HEK293 (cell line): ENCODE data around the gene MAPK8IP3.

ENCODE experiments used
- GLI4 ChIP-seq: fragments of 450-650 bp; formaldehyde crosslinking; IDR thresholded peaks from 2 replicates; pipeline ENCODE4 v1.5.1; 2016; ENCODE audit warnings: missing biosample characterization, missing genetic modification characterization
- IKZF3 ChIP-seq: fragments of 450-650 bp; IDR thresholded peaks from 2 replicates; pipeline ENCODE4 v1.5.0; 2018; ENCODE audit warnings: missing biosample characterization, mild to moderate bottlenecking, missing genetic modification characterization, moderate library complexity
- KLF7 ChIP-seq: fragments of 450-650 bp; formaldehyde crosslinking; IDR thresholded peaks from 2 replicates; pipeline ENCODE4 v1.5.1; 2016; ENCODE audit warnings: missing biosample characterization, missing genetic modification characterization, borderline replicate concordance
- MEIS1 ChIP-seq: sonication (generic); formaldehyde crosslinking; IDR thresholded peaks from 2 replicates; pipeline ENCODE4 v1.8.1; 2022; ENCODE audit warnings: missing genetic modification reagents, mild to moderate bottlenecking, borderline replicate concordance
- MYNN ChIP-seq: fragments of 450-650 bp; formaldehyde crosslinking; IDR thresholded peaks from 2 replicates; pipeline ENCODE4 v1.5.1; 2016; ENCODE audit warnings: missing biosample characterization, missing genetic modification characterization, borderline replicate concordance
- PRDM10 ChIP-seq: fragments of 450-650 bp; formaldehyde crosslinking; IDR thresholded peaks from 2 replicates; pipeline ENCODE4 v1.5.1; 2016; ENCODE audit warnings: missing biosample characterization, missing genetic modification characterization
- ZBTB20 ChIP-seq: fragments of 450-650 bp; formaldehyde crosslinking; IDR thresholded peaks from 2 replicates; pipeline ENCODE4 v1.5.1; 2016; ENCODE audit warnings: missing biosample characterization, missing genetic modification characterization
- ZBTB48 ChIP-seq: fragments of 450-650 bp; formaldehyde crosslinking; IDR thresholded peaks from 2 replicates; pipeline ENCODE4 v1.5.1; 2016; ENCODE audit warnings: missing biosample characterization, missing genetic modification characterization
- ZBTB8A ChIP-seq: fragments of 450-650 bp; formaldehyde crosslinking; IDR thresholded peaks from 2 replicates; pipeline ENCODE4 v1.5.1; 2016; ENCODE audit warnings: missing biosample characterization, missing genetic modification characterization
- ZNF112 ChIP-seq: fragments of 450-650 bp; formaldehyde crosslinking; IDR thresholded peaks from 2 replicates; pipeline ENCODE4 v1.5.0; 2017; ENCODE audit warnings: missing biosample characterization, missing genetic modification characterization
- ZNF121 ChIP-seq: fragments of 450-650 bp; formaldehyde crosslinking; IDR thresholded peaks from 2 replicates; pipeline ENCODE4 v1.5.1; 2016; ENCODE audit warnings: missing biosample characterization, missing genetic modification characterization
- ZNF155 ChIP-seq: fragments of 450-650 bp; formaldehyde crosslinking; IDR thresholded peaks from 2 replicates; pipeline ENCODE4 v1.5.1; 2016; ENCODE audit warnings: missing biosample characterization, missing genetic modification characterization
- ZNF184 ChIP-seq: fragments of 450-650 bp; IDR thresholded peaks from 2 replicates; pipeline ENCODE4 v1.5.1; 2018; ENCODE audit warnings: missing biosample characterization, mild to moderate bottlenecking, missing genetic modification characterization
- ZNF23 ChIP-seq: fragments of 450-650 bp; formaldehyde crosslinking; IDR thresholded peaks from 2 replicates; pipeline ENCODE4 v1.5.1; 2016; ENCODE audit warnings: missing biosample characterization, missing genetic modification characterization, borderline replicate concordance
- ZNF266 ChIP-seq: fragments of 450-650 bp; formaldehyde crosslinking; IDR thresholded peaks from 2 replicates; pipeline ENCODE4 v1.5.1; 2016; ENCODE audit warnings: missing biosample characterization, missing genetic modification characterization, low read depth
- ZNF37A ChIP-seq: fragments of 450-650 bp; IDR thresholded peaks from 2 replicates; pipeline ENCODE4 v1.5.1; 2018; ENCODE audit warnings: missing biosample characterization, missing genetic modification characterization
- ZNF473 ChIP-seq: fragments of 450-650 bp; formaldehyde crosslinking; IDR thresholded peaks from 2 replicates; pipeline ENCODE4 v1.5.1; 2017; ENCODE audit warnings: missing biosample characterization, missing genetic modification characterization
- ZNF510 ChIP-seq: fragments of 450-650 bp; formaldehyde crosslinking; IDR thresholded peaks from 2 replicates; pipeline ENCODE4 v1.5.1; 2018; ENCODE audit warnings: mild to moderate bottlenecking, missing genetic modification characterization, missing biosample characterization; ENCODE audit not compliant: insufficient replicate concordance
- ZNF548 ChIP-seq: fragments of 450-650 bp; formaldehyde crosslinking; IDR thresholded peaks from 2 replicates; pipeline ENCODE4 v1.5.1; 2016; ENCODE audit warnings: missing biosample characterization, missing genetic modification characterization
- ZNF560 ChIP-seq: fragments of 450-650 bp; formaldehyde crosslinking; IDR thresholded peaks from 2 replicates; pipeline ENCODE4 v1.5.1; 2017; ENCODE audit warnings: missing biosample characterization, missing genetic modification characterization, borderline replicate concordance
- ZNF596 ChIP-seq: fragments of 450-650 bp; IDR thresholded peaks from 2 replicates; pipeline ENCODE4 v1.5.0; 2018; ENCODE audit warnings: missing biosample characterization, mild to moderate bottlenecking, missing genetic modification characterization, moderate library complexity
- ZNF629 ChIP-seq: fragments of 450-650 bp; formaldehyde crosslinking; IDR thresholded peaks from 2 replicates; pipeline ENCODE4 v1.5.1; 2017; ENCODE audit warnings: missing biosample characterization, missing genetic modification characterization
- ZNF664 ChIP-seq: fragments of 450-650 bp; formaldehyde crosslinking; IDR thresholded peaks from 2 replicates; pipeline ENCODE4 v1.5.1; 2016; ENCODE audit warnings: missing biosample characterization, missing genetic modification characterization
- ZNF707 ChIP-seq: fragments of 450-650 bp; formaldehyde crosslinking; IDR thresholded peaks from 2 replicates; pipeline ENCODE4 v1.5.1; 2016; ENCODE audit warnings: missing biosample characterization, missing genetic modification characterization
- ZNF776 ChIP-seq: fragments of 450-650 bp; formaldehyde crosslinking; IDR thresholded peaks from 2 replicates; pipeline ENCODE4 v1.5.0; 2017; ENCODE audit warnings: missing biosample characterization, missing genetic modification characterization, borderline replicate concordance
- ZNF791 ChIP-seq: fragments of 450-650 bp; formaldehyde crosslinking; IDR thresholded peaks from 2 replicates; pipeline ENCODE4 v1.5.1; 2016; ENCODE audit warnings: missing biosample characterization, missing genetic modification characterization
- ZSCAN16 ChIP-seq: fragments of 450-650 bp; formaldehyde crosslinking; IDR thresholded peaks from 2 replicates; pipeline ENCODE4 v1.5.1; 2016; ENCODE audit warnings: missing biosample characterization, missing genetic modification characterization
- TF ChIP-seq, protein P1 (sequence below): fragments of 450-650 bp; formaldehyde crosslinking; IDR thresholded peaks from 2 replicates; pipeline ENCODE4 v1.5.1; 2016; ENCODE audit warnings: missing biosample characterization, missing genetic modification characterization
- TF ChIP-seq, protein P2 (sequence below): fragments of 450-650 bp; formaldehyde crosslinking; IDR thresholded peaks from 2 replicates; pipeline ENCODE4 v1.5.1; 2016; ENCODE audit warnings: missing biosample characterization, missing genetic modification characterization
- TF ChIP-seq, protein P3 (sequence below): fragments of 450-650 bp; formaldehyde crosslinking; IDR thresholded peaks from 2 replicates; pipeline ENCODE4 v1.5.1; 2017; ENCODE audit warnings: missing biosample characterization, missing genetic modification characterization
- TF ChIP-seq, protein P4 (sequence below): fragments of 450-650 bp; formaldehyde crosslinking; IDR thresholded peaks from 2 replicates; pipeline ENCODE4 v1.5.1; 2016; ENCODE audit warnings: missing biosample characterization, missing genetic modification characterization, low read depth

The MAPK8IP3 gene

DNA sequence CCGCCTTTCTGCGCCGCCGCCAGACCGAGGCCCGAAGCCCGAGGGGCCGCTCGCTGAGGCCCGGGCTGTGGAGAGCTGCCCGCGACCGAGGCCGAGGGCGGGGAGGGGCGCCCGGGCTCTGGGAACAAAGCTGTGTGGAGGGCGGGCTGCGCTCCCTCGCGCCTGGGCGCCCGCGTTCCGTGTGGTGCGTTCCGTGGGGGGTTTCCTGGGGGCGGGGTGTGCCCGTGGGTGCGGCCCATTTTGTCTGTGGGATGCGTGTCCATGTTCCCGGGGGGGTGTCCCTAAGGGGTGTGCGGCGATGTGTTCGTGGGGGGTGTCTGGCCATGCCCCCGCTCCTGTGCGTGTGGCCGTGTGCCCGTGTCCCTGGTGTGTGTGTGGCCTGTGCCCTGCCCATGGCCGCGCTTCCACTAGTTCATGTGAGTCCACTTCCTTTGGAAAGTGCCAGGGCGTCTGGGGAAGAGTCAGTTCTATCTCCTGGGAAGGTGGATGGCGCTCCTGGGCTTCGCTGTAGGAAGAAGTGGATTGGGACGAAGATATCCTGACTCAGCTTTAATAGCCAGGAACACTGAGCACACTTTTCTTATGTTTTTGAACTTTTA lies 27.4 kb upstream of the MAPK8IP3 start (continued):
- TF ChIP-seq, protein P1, sequence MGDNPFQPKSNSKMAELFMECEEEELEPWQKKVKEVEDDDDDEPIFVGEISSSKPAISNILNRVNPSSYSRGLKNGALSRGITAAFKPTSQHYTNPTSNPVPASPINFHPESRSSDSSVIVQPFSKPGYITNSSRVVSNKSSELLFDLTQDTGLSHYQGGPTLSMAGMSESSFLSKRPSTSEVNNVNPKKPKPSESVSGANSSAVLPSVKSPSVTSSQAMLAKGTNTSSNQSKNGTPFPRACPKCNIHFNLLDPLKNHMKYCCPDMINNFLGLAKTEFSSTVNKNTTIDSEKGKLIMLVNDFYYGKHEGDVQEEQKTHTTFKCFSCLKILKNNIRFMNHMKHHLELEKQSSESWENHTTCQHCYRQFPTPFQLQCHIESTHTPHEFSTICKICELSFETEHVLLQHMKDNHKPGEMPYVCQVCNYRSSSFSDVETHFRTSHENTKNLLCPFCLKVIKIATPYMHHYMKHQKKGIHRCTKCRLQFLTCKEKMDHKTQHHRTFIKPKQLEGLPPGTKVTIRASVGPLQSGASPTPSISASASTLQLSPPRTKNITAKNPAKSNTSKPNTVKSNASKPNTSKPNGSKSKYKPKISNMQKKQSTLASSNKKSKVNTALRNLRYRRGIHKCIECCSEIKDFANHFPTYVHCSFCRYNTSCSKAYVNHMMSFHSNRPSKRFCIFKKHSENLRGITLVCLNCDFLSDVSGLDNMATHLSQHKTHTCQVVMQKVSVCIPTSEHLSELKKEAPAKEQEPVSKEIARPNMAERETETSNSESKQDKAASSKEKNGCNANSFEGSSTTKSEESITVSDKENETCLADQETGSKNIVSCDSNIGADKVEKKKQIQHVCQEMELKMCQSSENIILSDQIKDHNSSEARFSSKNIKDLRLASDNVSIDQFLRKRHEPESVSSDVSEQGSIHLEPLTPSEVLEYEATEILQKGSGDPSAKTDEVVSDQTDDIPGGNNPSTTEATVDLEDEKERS (tag by site-specific recombination), result no peak
- TF ChIP-seq, protein P2, sequence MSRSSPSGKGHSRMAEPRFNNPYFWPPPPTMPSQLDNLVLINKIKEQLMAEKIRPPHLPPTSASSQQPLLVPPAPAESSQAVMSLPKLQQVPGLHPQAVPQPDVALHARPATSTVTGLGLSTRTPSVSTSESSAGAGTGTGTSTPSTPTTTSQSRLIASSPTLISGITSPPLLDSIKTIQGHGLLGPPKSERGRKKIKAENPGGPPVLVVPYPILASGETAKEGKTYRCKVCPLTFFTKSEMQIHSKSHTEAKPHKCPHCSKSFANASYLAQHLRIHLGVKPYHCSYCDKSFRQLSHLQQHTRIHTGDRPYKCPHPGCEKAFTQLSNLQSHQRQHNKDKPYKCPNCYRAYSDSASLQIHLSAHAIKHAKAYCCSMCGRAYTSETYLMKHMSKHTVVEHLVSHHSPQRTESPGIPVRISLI (tag by site-specific recombination), result no peak
- TF ChIP-seq ZNF121, result no peak
- TF ChIP-seq ZSCAN16, result no peak
- no peak for TF ChIP-seq ZNF560 (tag by site-specific recombination)
- no peak for TF ChIP-seq ZNF596
- TF ChIP-seq GLI4, result 0 out of 2 replicates have a peak, but pooled peaks have one; percentile 28
- no peak; the same call in 1 of the 2 replicates for TF ChIP-seq ZBTB48 (tag by site-specific recombination)
- no peak for TF ChIP-seq ZNF112 (tag by site-specific recombination)
- no peak for TF ChIP-seq ZNF266 (tag by site-specific recombination)
- peak; percentile 80 for TF ChIP-seq PRDM10 (tag by site-specific recombination)
- TF ChIP-seq MEIS1 (CRISPR knock-in tag), result no peak
- no peak for TF ChIP-seq ZNF776 (tag by site-specific recombination)
- TF ChIP-seq ZNF155 (tag by site-specific recombination), result no peak
- TF ChIP-seq MYNN, result no peak
- no peak for TF ChIP-seq ZNF473
- no peak for TF ChIP-seq ZNF548 (tag by site-specific recombination)
- no peak for TF ChIP-seq ZNF629 (tag by site-specific recombination)
- TF ChIP-seq KLF7, result no peak
- TF ChIP-seq ZNF707 (tag by site-specific recombination), result no peak
- no peak for TF ChIP-seq ZNF184 (tag by site-specific recombination)
- no peak for TF ChIP-seq ZNF791 (tag by site-specific recombination)
- TF ChIP-seq ZBTB20 (tag by site-specific recombination), result peak; percentile 96
- TF ChIP-seq, protein P3, sequence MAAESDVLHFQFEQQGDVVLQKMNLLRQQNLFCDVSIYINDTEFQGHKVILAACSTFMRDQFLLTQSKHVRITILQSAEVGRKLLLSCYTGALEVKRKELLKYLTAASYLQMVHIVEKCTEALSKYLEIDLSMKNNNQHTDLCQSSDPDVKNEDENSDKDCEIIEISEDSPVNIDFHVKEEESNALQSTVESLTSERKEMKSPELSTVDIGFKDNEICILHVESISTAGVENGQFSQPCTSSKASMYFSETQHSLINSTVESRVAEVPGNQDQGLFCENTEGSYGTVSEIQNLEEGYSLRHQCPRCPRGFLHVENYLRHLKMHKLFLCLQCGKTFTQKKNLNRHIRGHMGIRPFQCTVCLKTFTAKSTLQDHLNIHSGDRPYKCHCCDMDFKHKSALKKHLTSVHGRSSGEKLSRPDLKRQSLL, result no peak
- no peak for TF ChIP-seq ZNF510 (tag by site-specific recombination)
- TF ChIP-seq ZNF23 (tag by site-specific recombination), result no peak
- no peak for TF ChIP-seq ZNF37A
- TF ChIP-seq IKZF3, result no peak
- TF ChIP-seq, protein P4, sequence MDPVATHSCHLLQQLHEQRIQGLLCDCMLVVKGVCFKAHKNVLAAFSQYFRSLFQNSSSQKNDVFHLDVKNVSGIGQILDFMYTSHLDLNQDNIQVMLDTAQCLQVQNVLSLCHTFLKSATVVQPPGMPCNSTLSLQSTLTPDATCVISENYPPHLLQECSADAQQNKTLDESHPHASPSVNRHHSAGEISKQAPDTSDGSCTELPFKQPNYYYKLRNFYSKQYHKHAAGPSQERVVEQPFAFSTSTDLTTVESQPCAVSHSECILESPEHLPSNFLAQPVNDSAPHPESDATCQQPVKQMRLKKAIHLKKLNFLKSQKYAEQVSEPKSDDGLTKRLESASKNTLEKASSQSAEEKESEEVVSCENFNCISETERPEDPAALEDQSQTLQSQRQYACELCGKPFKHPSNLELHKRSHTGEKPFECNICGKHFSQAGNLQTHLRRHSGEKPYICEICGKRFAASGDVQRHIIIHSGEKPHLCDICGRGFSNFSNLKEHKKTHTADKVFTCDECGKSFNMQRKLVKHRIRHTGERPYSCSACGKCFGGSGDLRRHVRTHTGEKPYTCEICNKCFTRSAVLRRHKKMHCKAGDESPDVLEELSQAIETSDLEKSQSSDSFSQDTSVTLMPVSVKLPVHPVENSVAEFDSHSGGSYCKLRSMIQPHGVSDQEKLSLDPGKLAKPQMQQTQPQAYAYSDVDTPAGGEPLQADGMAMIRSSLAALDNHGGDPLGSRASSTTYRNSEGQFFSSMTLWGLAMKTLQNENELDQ (tag by site-specific recombination), result no peak
- no peak for TF ChIP-seq ZNF664 (tag by site-specific recombination)
- TF ChIP-seq ZBTB8A, result no peak; the same call in none of the 2 replicates
